ENCODE results near the gene CUEDC1.

CUEDC1 gene

GRCh38 chr17:57957120-57957850 is 2.1 kb upstream of the CUEDC1 start:
- H3K4me3 ChIP-seq: no peak overlapping the region
- H3K27ac ChIP-seq: no peak overlapping the region
- DNase-seq (ENCODE audit: low spot score): peak; percentile 58
- TF ChIP-seq CTCF (IDR thresholded peaks at IDR 0.05): no peak

- H3K4me3 ChIP-seq: peak overlapping the region; percentile 99
- TF ChIP-seq CTCF (IDR thresholded peaks at IDR 0.05): no peak
- DNase-seq (ENCODE audit: low spot score): peak; percentile 67
- H3K27ac ChIP-seq: peak overlapping the region in 1 of 2 donors; percentile 100
These were observed 1.3 kb upstream of the CUEDC1 start for GRCh38 chr17:57956291-57957119.

- Histone ChIP-seq H3K4me3 (peak overlapping the region; percentile 99), H3K27ac (peak overlapping the region; percentile 95 to 100)
- peak; percentile 91 for DNase-seq (ENCODE audit: low spot score)
- no peak for TF ChIP-seq CTCF (IDR thresholded peaks at IDR 0.05)
These were observed 622 bp downstream of the CUEDC1 start for GRCh38 chr17:57954397-57955182.

GRCh38 chr17:57953705-57954396 is 1.4 kb downstream of the CUEDC1 start:
- Histone ChIP-seq H3K4me3 (peak overlapping the region; percentile 99), H3K27ac (peak overlapping the region; percentile 95 to 100)
- no peak for DNase-seq (ENCODE audit: low spot score)
- no peak for TF ChIP-seq CTCF (IDR thresholded peaks at IDR 0.05)

- H3K27ac ChIP-seq: peak overlapping the region; percentile 95 to 100
- no peak for TF ChIP-seq CTCF (IDR thresholded peaks at IDR 0.05)
- H3K4me3 ChIP-seq: no peak overlapping the region
- no peak for DNase-seq (ENCODE audit: low spot score)
These were observed 2.0 kb downstream of the CUEDC1 start for GRCh38 chr17:57953219-57953618.

GRCh38 chr17:57949649-57950048 is 5.6 kb downstream of the CUEDC1 start:
- no peak overlapping the region for H3K4me3 ChIP-seq
- no peak for TF ChIP-seq CTCF (IDR thresholded peaks at IDR 0.05)
- H3K27ac ChIP-seq: peak overlapping the region; percentile 57 to 93
- no peak for DNase-seq (ENCODE audit: low spot score)
